Neutrophil (primary cell): ENCODE data around the gene UBE2O.

Experiments
- H3K27ac ChIP-seq: fragments of 200-600 bp; sonication (generic); 2 replicates; pipeline ENCODE4 v1.5.1; 2016; ENCODE audit warnings: mild to moderate bottlenecking, moderate library complexity
- H3K27me3 ChIP-seq: fragments of 200-600 bp; sonication (generic); 2 replicates; pipeline ENCODE4 v1.6.0; 2016; ENCODE audit warnings: mild to moderate bottlenecking
- H3K36me3 ChIP-seq: fragments of 200-600 bp; sonication (generic); 2 replicates; pipeline ENCODE4 v1.5.1; 2017
- H3K4me1 ChIP-seq, 2 experiments: fragments of 200-600 bp in 1 of 2; sonication (generic) in 1 of 2; 1 replicate in 1 of 2; 2 replicates in 1 of 2; pipeline versions ENCODE4 v1.5.1 to v1.6.1; 2013 to 2016; ENCODE audit warnings: low read depth in 1 of 2, low read length in 1 of 2, mild to moderate bottlenecking in 1 of 2, moderate library complexity in 1 of 2; ENCODE audit not compliant: control insufficient read depth in 1 of 2, insufficient read depth in 1 of 2
- H3K4me3 ChIP-seq, 2 experiments: fragments of 200-600 bp in 1 of 2; sonication (generic) in 1 of 2; 1 replicate in 1 of 2; 2 replicates in 1 of 2; pipeline ENCODE4 v1.5.1; 2013 to 2016; ENCODE audit warnings: low read depth in 1 of 2, low read length in 1 of 2, mild to moderate bottlenecking in 1 of 2, moderate library complexity in 1 of 2
- H3K9me3 ChIP-seq: fragments of 200-600 bp; sonication (generic); 2 replicates; pipeline ENCODE4 v1.5.1; 2016
- TF ChIP-seq, protein P1 (sequence below): fragments of 200-600 bp; sonication (generic); IDR thresholded peaks from 2 replicates; pipeline ENCODE4 v1.5.1; 2016; ENCODE audit warnings: antibody characterized with exemption

UBE2O gene

GRCh38 chr17:76481071-76481655, 28.2 kb upstream of the UBE2O start:
- Histone ChIP-seq H3K36me3 (peaks cover 51% of the 10 kb centered on the region), H3K27me3 (no peaks in the 10 kb centered on the region), H3K27ac (no peak overlapping the region), H3K4me3 (no peak overlapping the region), H3K4me1 (peaks cover 31 to 37% of the 10 kb centered on the region in 2 experiments), H3K9me3 (no peaks in the 10 kb centered on the region)
- TF ChIP-seq, protein P1, sequence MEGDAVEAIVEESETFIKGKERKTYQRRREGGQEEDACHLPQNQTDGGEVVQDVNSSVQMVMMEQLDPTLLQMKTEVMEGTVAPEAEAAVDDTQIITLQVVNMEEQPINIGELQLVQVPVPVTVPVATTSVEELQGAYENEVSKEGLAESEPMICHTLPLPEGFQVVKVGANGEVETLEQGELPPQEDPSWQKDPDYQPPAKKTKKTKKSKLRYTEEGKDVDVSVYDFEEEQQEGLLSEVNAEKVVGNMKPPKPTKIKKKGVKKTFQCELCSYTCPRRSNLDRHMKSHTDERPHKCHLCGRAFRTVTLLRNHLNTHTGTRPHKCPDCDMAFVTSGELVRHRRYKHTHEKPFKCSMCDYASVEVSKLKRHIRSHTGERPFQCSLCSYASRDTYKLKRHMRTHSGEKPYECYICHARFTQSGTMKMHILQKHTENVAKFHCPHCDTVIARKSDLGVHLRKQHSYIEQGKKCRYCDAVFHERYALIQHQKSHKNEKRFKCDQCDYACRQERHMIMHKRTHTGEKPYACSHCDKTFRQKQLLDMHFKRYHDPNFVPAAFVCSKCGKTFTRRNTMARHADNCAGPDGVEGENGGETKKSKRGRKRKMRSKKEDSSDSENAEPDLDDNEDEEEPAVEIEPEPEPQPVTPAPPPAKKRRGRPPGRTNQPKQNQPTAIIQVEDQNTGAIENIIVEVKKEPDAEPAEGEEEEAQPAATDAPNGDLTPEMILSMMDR = no peak

DNA sequence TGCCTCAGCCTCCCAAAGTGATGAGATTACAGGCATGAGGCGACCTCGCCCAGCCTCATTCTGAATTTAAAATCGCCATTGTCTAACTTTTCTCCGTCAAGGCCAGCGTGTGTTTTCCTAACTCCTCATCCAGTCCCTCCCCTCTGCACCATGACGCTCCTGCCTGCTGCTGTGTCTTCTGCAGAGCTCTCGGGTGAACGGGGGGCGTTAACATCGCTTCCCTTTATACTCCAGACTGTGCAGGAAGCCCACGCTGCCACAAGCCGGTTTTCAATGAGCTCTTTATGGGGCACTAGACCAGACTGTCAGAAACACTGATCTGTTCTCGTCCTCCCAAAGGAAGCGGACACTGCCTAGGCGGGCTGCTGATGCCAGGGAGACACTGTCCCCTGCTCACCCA, 27.7 kb upstream of the UBE2O start:
- H3K27me3 ChIP-seq = no peaks in the 10 kb centered on the region
- no peak overlapping the region for H3K4me3 ChIP-seq
- H3K4me1 ChIP-seq = peaks cover 25 to 31% of the 10 kb centered on the region in 2 experiments
- H3K36me3 ChIP-seq = peaks cover 56% of the 10 kb centered on the region
- H3K27ac ChIP-seq = no peak overlapping the region
- TF ChIP-seq, protein P1 = no peak
- H3K9me3 ChIP-seq = no peaks in the 10 kb centered on the region

- H3K9me3 ChIP-seq = no peaks in the 10 kb centered on the region
- TF ChIP-seq, protein P1 = no peak
- H3K27ac ChIP-seq = no peak overlapping the region
- peaks cover 17 to 22% of the 10 kb centered on the region in 2 experiments for H3K4me1 ChIP-seq
- peaks cover 66% of the 10 kb centered on the region for H3K36me3 ChIP-seq
- no peaks in the 10 kb centered on the region for H3K27me3 ChIP-seq
- no peak overlapping the region for H3K4me3 ChIP-seq
These were observed 26.6 kb upstream of the UBE2O start for GRCh38 chr17:76479515-76480060.

DNA sequence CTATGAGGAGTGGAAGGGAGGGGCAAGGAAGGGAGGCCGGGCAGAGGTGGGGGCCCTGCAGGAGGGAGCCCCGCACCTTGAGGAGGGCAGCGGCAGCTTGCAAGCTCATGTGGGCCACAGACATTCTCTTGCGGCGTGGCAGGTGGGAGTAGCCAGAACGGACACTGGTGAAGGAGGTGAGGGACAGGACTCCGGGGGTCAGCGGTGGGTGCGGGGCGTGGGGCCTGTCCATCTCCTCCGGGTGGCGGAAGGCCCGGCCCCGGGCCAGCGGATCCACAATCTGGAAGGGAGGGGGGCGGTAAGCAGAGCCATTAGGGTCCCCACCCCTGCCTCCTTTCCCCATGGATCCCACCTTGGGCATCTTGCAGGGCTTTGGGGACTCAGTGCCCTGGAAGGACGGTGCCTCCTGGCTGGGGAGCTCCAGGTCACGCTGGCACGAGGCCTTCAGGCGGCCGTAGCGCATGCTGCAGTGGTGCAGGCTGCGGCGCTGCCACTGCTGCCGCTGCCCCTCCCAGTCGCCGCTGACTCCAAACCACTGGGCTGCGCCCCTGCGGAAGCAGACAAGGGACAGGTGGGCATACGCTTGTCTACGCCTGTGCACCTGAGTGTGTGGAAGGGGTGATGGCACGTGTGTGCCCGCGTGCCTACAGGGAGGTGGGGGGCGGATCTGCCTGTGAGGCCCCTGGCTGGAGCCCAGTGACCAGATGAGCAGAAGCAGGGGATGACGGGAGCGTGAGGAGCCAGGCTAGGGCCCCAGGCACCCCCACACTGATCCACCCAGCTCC, 26.0 kb upstream of the UBE2O start:
- Histone ChIP-seq H3K36me3 (peaks cover 73% of the 10 kb centered on the region), H3K9me3 (no peaks in the 10 kb centered on the region), H3K4me3 (no peak overlapping the region), H3K27ac (no peak overlapping the region), H3K27me3 (no peaks in the 10 kb centered on the region), H3K4me1 (peaks cover 10 to 16% of the 10 kb centered on the region in 2 experiments)
- TF ChIP-seq, protein P1 = no peak

DNA sequence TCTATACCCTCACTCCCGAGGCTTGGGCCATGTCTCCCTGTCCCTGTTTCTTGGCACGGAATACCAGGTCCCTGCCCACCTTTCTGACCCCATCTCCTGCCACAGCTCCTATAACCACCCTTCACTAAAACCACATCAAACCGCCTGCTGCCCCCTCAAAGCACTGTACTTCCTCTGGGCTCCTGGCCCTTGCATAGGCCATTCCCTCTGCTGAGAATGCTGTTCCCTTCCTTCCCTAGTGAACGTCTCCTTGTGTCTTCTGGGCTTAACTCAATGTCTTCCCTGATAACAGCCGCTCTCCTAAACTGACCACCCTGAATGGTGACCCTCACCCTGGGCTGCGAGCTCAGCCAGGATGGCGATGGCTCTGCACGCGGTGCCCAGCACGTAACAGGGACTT, 25.1 kb upstream of the UBE2O start:
- TF ChIP-seq, protein P1 = no peak
- no peak overlapping the region for H3K27ac ChIP-seq

More for the DNA sequence above, 25.1 kb upstream of the UBE2O start:
- H3K36me3 ChIP-seq = peaks cover 81% of the 10 kb centered on the region
- no peaks in the 10 kb centered on the region for H3K9me3 ChIP-seq
- no peak overlapping the region for H3K4me3 ChIP-seq
- H3K4me1 ChIP-seq = peaks cover 2 to 7% of the 10 kb centered on the region in 2 experiments
- no peaks in the 10 kb centered on the region for H3K27me3 ChIP-seq
